Activated T-helper 2 cell treated with anti-CD3 and anti-CD28 coated beads, Interferon-gamma antibody, Interleukin-2, Interleukin-4, amounts not matched to agents 10 μg/mL and 5 μg/mL and 100 μg/mL, durations not matched to agents 14 hours and 24 hours and 36 hours (primary cell): Measurements from ENCODE around the gene RPL10. TPM values are rescaled to one million over a fixed set of nuclear protein-coding genes. Genes with fewer than 3 reads are reported as not detected.

Experiments used
- DNase-seq: peaks from one replicate; pipeline ENCODE4 v3.0.0; 2021; ENCODE audit warnings: low spot score
- H3K27ac Mint-ChIP-seq: one replicate; pipeline ENCODE4 v1.8.0; 2021; ENCODE audit warnings: mixed read lengths
- H3K27me3 Mint-ChIP-seq: one replicate; pipeline ENCODE4 v1.8.0; 2021; ENCODE audit warnings: low read depth, mixed read lengths
- H3K36me3 Mint-ChIP-seq: one replicate; pipeline ENCODE4 v1.8.0; 2021; ENCODE audit warnings: low read depth, mixed read lengths
- H3K4me1 Mint-ChIP-seq: one replicate; pipeline ENCODE4 v1.8.0; 2021; ENCODE audit warnings: low read depth, mixed read lengths
- H3K4me3 Mint-ChIP-seq: one replicate; pipeline ENCODE4 v1.8.0; 2021; ENCODE audit warnings: low read depth, mild to moderate bottlenecking, moderate library complexity, mixed read lengths
- H3K9me3 Mint-ChIP-seq: one replicate; pipeline ENCODE4 v1.8.0; 2021; ENCODE audit warnings: mixed read lengths
- intact Hi-C: fragments of 100-400 bp; cut with micrococcal nuclease; formaldehyde crosslinking; loops from one replicate; pipeline ENCODE4 v1.15.1; 2023
- total RNA-seq: library from RNA; stranded (reverse); gene quantifications from 2 replicates; pipeline ENCODE4 v1.2.3, GENCODE V29; 2022

The RPL10 gene
- total RNA-seq, 1 donor from 2014 or later: 2,692 TPM

- no peaks in the 10 kb centered on the region for H3K4me1 Mint-ChIP-seq
Measured at GRCh38 chrX:154419688-154420401, 21.7 kb downstream of the RPL10 start.

GRCh38 chrX:154420402-154420756 lies 22.2 kb downstream of the RPL10 start:
- intact Hi-C loops: no loop called here
- H3K27ac Mint-ChIP-seq: no peak overlapping the region
- DNase-seq: no peak

More at GRCh38 chrX:154419688-154420401, 21.7 kb downstream of the RPL10 start:
- Mint-ChIP-seq H3K4me3 (no peak overlapping the region), H3K9me3 (no peaks in the 10 kb centered on the region), H3K36me3 (peaks cover 15% of the 10 kb centered on the region), H3K27me3 (no peaks in the 10 kb centered on the region), H3K27ac (no peak overlapping the region)
- intact Hi-C loops: no loop called here
- DNase-seq: no peak

GRCh38 chrX:154426916-154427770 lies 29.0 kb downstream of the RPL10 start:
- no peak for DNase-seq
- Mint-ChIP-seq H3K4me1 (peaks cover 19% of the 10 kb centered on the region), H3K9me3 (no peaks in the 10 kb centered on the region), H3K27me3 (no peaks in the 10 kb centered on the region), H3K4me3 (peak overlapping the region; percentile 13), H3K36me3 (peaks cover 9% of the 10 kb centered on the region), H3K27ac (no peak overlapping the region)
- intact Hi-C loops: no loop called here

More at GRCh38 chrX:154420402-154420756, 22.2 kb downstream of the RPL10 start:
- H3K4me1 Mint-ChIP-seq: no peaks in the 10 kb centered on the region
- H3K27me3 Mint-ChIP-seq: no peaks in the 10 kb centered on the region
- H3K9me3 Mint-ChIP-seq: no peaks in the 10 kb centered on the region
- H3K4me3 Mint-ChIP-seq: no peak overlapping the region
- peaks cover 11% of the 10 kb centered on the region for H3K36me3 Mint-ChIP-seq

GRCh38 chrX:154428176-154429171 lies 30.3 kb downstream of the RPL10 start, which contains the start of gene ATP6AP1:
TSS of gene ATP6AP1 (plus strand) at chrX:154428677. CDS start at chrX:154428693, 16 bp downstream.
- intact Hi-C loops: loop anchor here (1.0 kb wide), 1 partner anchor 16 kb away; no protein-coding TSS in a partner anchor
- Mint-ChIP-seq H3K36me3 (peaks cover 13% of the 10 kb centered on the region), H3K9me3 (no peaks in the 10 kb centered on the region), H3K4me1 (peaks cover 19% of the 10 kb centered on the region), H3K27me3 (no peaks in the 10 kb centered on the region), H3K4me3 (peak within 1 kb of the TSS; percentile 77), H3K27ac (peak within 1 kb of the TSS; percentile 72)
- peak; percentile 87 for DNase-seq

GRCh38 chrX:154429711-154430110 lies 31.5 kb downstream of the RPL10 start:
- intact Hi-C loops: no loop called here
- Mint-ChIP-seq H3K27ac (peak overlapping the region; percentile 72), H3K4me1 (peaks cover 19% of the 10 kb centered on the region), H3K4me3 (peak overlapping the region; percentile 77), H3K27me3 (no peaks in the 10 kb centered on the region), H3K36me3 (peaks cover 14% of the 10 kb centered on the region), H3K9me3 (no peaks in the 10 kb centered on the region)
- DNase-seq: no peak

- no peak for DNase-seq
- H3K9me3 Mint-ChIP-seq: no peaks in the 10 kb centered on the region
- peak overlapping the region; percentile 5 for H3K27ac Mint-ChIP-seq
- peaks cover 19% of the 10 kb centered on the region for H3K4me1 Mint-ChIP-seq
- peaks cover 18% of the 10 kb centered on the region for H3K36me3 Mint-ChIP-seq
- no peak overlapping the region for H3K4me3 Mint-ChIP-seq
- intact Hi-C loops: no loop called here
- no peaks in the 10 kb centered on the region for H3K27me3 Mint-ChIP-seq
Measured at GRCh38 chrX:154430479-154430878, 32.3 kb downstream of the RPL10 start.

GRCh38 chrX:154430916-154431315 lies 32.7 kb downstream of the RPL10 start:
- Mint-ChIP-seq H3K27me3 (no peaks in the 10 kb centered on the region), H3K9me3 (no peaks in the 10 kb centered on the region), H3K27ac (peak overlapping the region; percentile 5), H3K4me3 (no peak overlapping the region), H3K4me1 (peaks cover 19% of the 10 kb centered on the region), H3K36me3 (peaks cover 22% of the 10 kb centered on the region)
- no peak for DNase-seq
- intact Hi-C loops: no loop called here

- no peak for DNase-seq
- intact Hi-C loops: no loop called here
- no peak overlapping the region for H3K4me3 Mint-ChIP-seq
- H3K27ac Mint-ChIP-seq: peak overlapping the region; percentile 5
- H3K36me3 Mint-ChIP-seq: peaks cover 27% of the 10 kb centered on the region
- peaks cover 21% of the 10 kb centered on the region for H3K4me1 Mint-ChIP-seq
- no peaks in the 10 kb centered on the region for H3K9me3 Mint-ChIP-seq
- no peaks in the 10 kb centered on the region for H3K27me3 Mint-ChIP-seq
Measured at GRCh38 chrX:154431341-154431740, 33.2 kb downstream of the RPL10 start.

GRCh38 chrX:154432210-154432609 lies 34.0 kb downstream of the RPL10 start:
- H3K4me1 Mint-ChIP-seq: peaks cover 23% of the 10 kb centered on the region
- intact Hi-C loops: no loop called here
- H3K36me3 Mint-ChIP-seq: peaks cover 29% of the 10 kb centered on the region
- no peaks in the 10 kb centered on the region for H3K27me3 Mint-ChIP-seq
- H3K27ac Mint-ChIP-seq: no peak overlapping the region
- H3K4me3 Mint-ChIP-seq: no peak overlapping the region
- DNase-seq: no peak
- no peaks in the 10 kb centered on the region for H3K9me3 Mint-ChIP-seq

GRCh38 chrX:154433605-154434004 lies 35.4 kb downstream of the RPL10 start:
- Mint-ChIP-seq H3K27ac (no peak overlapping the region), H3K4me1 (peaks cover 24% of the 10 kb centered on the region), H3K4me3 (no peak overlapping the region), H3K36me3 (peaks cover 34% of the 10 kb centered on the region), H3K9me3 (no peaks in the 10 kb centered on the region), H3K27me3 (no peaks in the 10 kb centered on the region)
- no peak for DNase-seq
- intact Hi-C loops: no loop called here

GRCh38 chrX:154434394-154435168 lies 36.4 kb downstream of the RPL10 start:
- Mint-ChIP-seq H3K27ac (peak overlapping the region; percentile 33), H3K4me3 (no peak overlapping the region), H3K9me3 (no peaks in the 10 kb centered on the region), H3K27me3 (no peaks in the 10 kb centered on the region), H3K36me3 (peaks cover 38% of the 10 kb centered on the region), H3K4me1 (peaks cover 19% of the 10 kb centered on the region)
- intact Hi-C loops: loop anchor here (5.0 kb wide), 1 partner anchor 37 kb away; the partner anchor contains the start of gene RPL10
- DNase-seq: no peak
